ENCODE data around the gene RABAC1.

The RABAC1 gene

GRCh38 chr19:41911889-41912731 is 47.0 kb downstream of the RABAC1 start:
- DNase-seq, result no peak
- H3K4me3 ChIP-seq, result no peak overlapping the region
- peaks cover 0 to 59% of the 10 kb centered on the region in 2 donors for H3K27me3 ChIP-seq

GRCh38 chr19:41910992-41911888 is 47.9 kb downstream of the RABAC1 start:
- H3K4me3 ChIP-seq, result no peak overlapping the region
- DNase-seq, result no peak
- intact Hi-C loops (cut with DNase I; ENCODE audit: low total_unique reads), result no loop called here
- peaks cover 0 to 22% (median 6%) of the 10 kb centered on the region in 3 donors for H3K36me3 ChIP-seq
- TF ChIP-seq CTCF (IDR thresholded peaks at IDR 0.05), result no peak
- no peak overlapping the region for H3K27ac ChIP-seq
- H3K27me3 ChIP-seq, result peaks cover 0 to 51% of the 10 kb centered on the region in 2 donors
- H3K4me1 ChIP-seq, result peaks cover 0 to 16% (median 7%) of the 10 kb centered on the region in 4 donors
- H3K9me3 ChIP-seq, result no peaks in the 10 kb centered on the region

More at GRCh38 chr19:41911889-41912731, 47.0 kb downstream of the RABAC1 start:
- Histone ChIP-seq H3K27ac (no peak overlapping the region), H3K4me1 (peaks cover 0 to 16% (median 7%) of the 10 kb centered on the region in 4 donors), H3K9me3 (no peaks in the 10 kb centered on the region), H3K36me3 (peaks cover 0 to 13% (median 0%) of the 10 kb centered on the region in 3 donors)
- intact Hi-C loops (cut with DNase I; ENCODE audit: low total_unique reads), result loop anchor here (2.0 kb wide), 1 partner anchor 399 kb away; no protein-coding TSS in a partner anchor
- no peak for TF ChIP-seq CTCF (IDR thresholded peaks at IDR 0.05)

GRCh38 chr19:41910240-41910991 is 48.7 kb downstream of the RABAC1 start:
- no peak for TF ChIP-seq CTCF (IDR thresholded peaks at IDR 0.05)
- intact Hi-C loops (cut with DNase I; ENCODE audit: low total_unique reads), result no loop called here
- Histone ChIP-seq H3K4me3 (no peak overlapping the region), H3K27me3 (peaks cover 0 to 42% of the 10 kb centered on the region in 2 donors), H3K4me1 (peaks cover 0 to 16% (median 6%) of the 10 kb centered on the region in 4 donors), H3K27ac (no peak overlapping the region), H3K9me3 (no peaks in the 10 kb centered on the region), H3K36me3 (peaks cover 6 to 30% (median 14%) of the 10 kb centered on the region in 3 donors)
- no peak for DNase-seq

GRCh38 chr19:41909706-41910105 is 49.4 kb downstream of the RABAC1 start:
- Histone ChIP-seq H3K36me3 (peaks cover 13 to 37% (median 21%) of the 10 kb centered on the region in 3 donors), H3K27me3 (peaks cover 0 to 36% of the 10 kb centered on the region in 2 donors), H3K27ac (no peak overlapping the region), H3K9me3 (no peaks in the 10 kb centered on the region), H3K4me1 (peaks cover 0 to 9% (median 4%) of the 10 kb centered on the region in 4 donors), H3K4me3 (no peak overlapping the region)
- no peak for TF ChIP-seq CTCF (IDR thresholded peaks at IDR 0.05)
- intact Hi-C loops (cut with DNase I; ENCODE audit: low total_unique reads), result no loop called here
- no peak for DNase-seq

Measured in tibial artery (tissue), 4 donors.